HepG2 (cell line): ENCODE results near the gene GIMAP8. TPM values are rescaled to one million over a fixed set of nuclear protein-coding genes. Genes with fewer than 3 reads are reported as not detected.

ENCODE experiments used
- CREB1 ChIP-seq, 2 experiments: fragments of 450-650 bp in 1 of 2; IDR thresholded peaks; 2 replicates each; pipeline ENCODE4 v1.6.1; 2016 to 2017; ENCODE audit warnings: control low read depth in 1 of 2, mild to moderate bottlenecking in 1 of 2, missing compliant biosample characterization in 1 of 2, missing genetic modification characterization in 1 of 2
- DNMT3B ChIP-seq: conservative IDR thresholded peaks from 2 replicates; pipeline ENCODE4 v1.6.1; 2016; ENCODE audit warnings: missing biosample characterization, control low read depth
- ELF4 ChIP-seq: sonication (generic); formaldehyde crosslinking; IDR thresholded peaks from 2 replicates; pipeline ENCODE4 v1.5.0; 2020; ENCODE audit warnings: missing genetic modification reagents, mild to moderate bottlenecking, moderate library complexity, borderline replicate concordance
- HMG20B ChIP-seq: conservative IDR thresholded peaks from 2 replicates; pipeline ENCODE4 v1.6.1; 2016; ENCODE audit warnings: missing genetic modification reagents, missing compliant biosample characterization
- HOXA5 ChIP-seq: sonication (generic); formaldehyde crosslinking; IDR thresholded peaks from 2 replicates; pipeline ENCODE4 v1.4.0; 2020; ENCODE audit warnings: missing genetic modification reagents
- KAT7 ChIP-seq: IDR thresholded peaks from 2 replicates; pipeline ENCODE4 v1.6.1; 2018; ENCODE audit warnings: borderline replicate concordance, missing compliant biosample characterization
- SNAPC2 ChIP-seq: sonication (generic); formaldehyde crosslinking; IDR thresholded peaks from 2 replicates; pipeline ENCODE4 v1.8.1; 2022; ENCODE audit warnings: mild to moderate bottlenecking, missing genetic modification reagents
- SP2 ChIP-seq: sonication (generic); formaldehyde crosslinking; IDR thresholded peaks from 2 replicates; pipeline ENCODE4 v1.5.1; 2020; ENCODE audit warnings: mild to moderate bottlenecking, missing genetic modification reagents
- ZNF101 ChIP-seq: sonication (generic); formaldehyde crosslinking; IDR thresholded peaks from 2 replicates; pipeline ENCODE4 v1.4.0; 2020; ENCODE audit warnings: mild to moderate bottlenecking, low read depth, missing genetic modification reagents, borderline replicate concordance
- polyA plus RNA-seq, 8 experiments: library from polyadenylated mRNA; depleted of rRNA in 3 of 8; stranded (reverse) in 7 of 8; unstranded in 1 of 8; fragments of >200 nt; fragmentation: Illumina TruSeq in 4 of 8; extraction: Trizol in 4 of 8; gene quantifications; 2 replicates each; pipeline versions ENCODE4 v1.2.1 to v1.2.3, GENCODE V29; 2011 to 2016; ENCODE audit warnings: low read depth in 4 of 8, missing spikeins in 1 of 8, mixed read lengths in 1 of 8; ENCODE audit not compliant: insufficient read depth in 1 of 8
- total RNA-seq, 5 experiments: library from RNA; depleted of rRNA; stranded (reverse); fragments of >200 nt; fragmentation: Illumina TruSeq; extraction: Trizol; gene quantifications; 2 replicates each; pipeline ENCODE4 v1.2.3, GENCODE V29; 2016; ENCODE audit warnings: low read depth in 1 of 5
- TF ChIP-seq, protein P1 (sequence below): sonication (generic); formaldehyde crosslinking; IDR thresholded peaks from 2 replicates; pipeline ENCODE4 v1.4.0; 2020; ENCODE audit warnings: missing genetic modification reagents
- TF ChIP-seq, protein P2 (sequence below): sonication (generic); formaldehyde crosslinking; IDR thresholded peaks from 2 replicates; pipeline ENCODE4 v1.5.0; 2020; ENCODE audit warnings: mild to moderate bottlenecking, missing genetic modification reagents
- TF ChIP-seq, protein P3 (sequence below): IDR thresholded peaks from 2 replicates; pipeline ENCODE4 v1.6.1; 2012; ENCODE audit warnings: inconsistent platforms

The GIMAP8 gene
- total and polyA plus RNA-seq, 2 of the 13 experiments (the other 11 are each of a cell fraction or from before 2014, with no cell fraction given), result not detected

DNA sequence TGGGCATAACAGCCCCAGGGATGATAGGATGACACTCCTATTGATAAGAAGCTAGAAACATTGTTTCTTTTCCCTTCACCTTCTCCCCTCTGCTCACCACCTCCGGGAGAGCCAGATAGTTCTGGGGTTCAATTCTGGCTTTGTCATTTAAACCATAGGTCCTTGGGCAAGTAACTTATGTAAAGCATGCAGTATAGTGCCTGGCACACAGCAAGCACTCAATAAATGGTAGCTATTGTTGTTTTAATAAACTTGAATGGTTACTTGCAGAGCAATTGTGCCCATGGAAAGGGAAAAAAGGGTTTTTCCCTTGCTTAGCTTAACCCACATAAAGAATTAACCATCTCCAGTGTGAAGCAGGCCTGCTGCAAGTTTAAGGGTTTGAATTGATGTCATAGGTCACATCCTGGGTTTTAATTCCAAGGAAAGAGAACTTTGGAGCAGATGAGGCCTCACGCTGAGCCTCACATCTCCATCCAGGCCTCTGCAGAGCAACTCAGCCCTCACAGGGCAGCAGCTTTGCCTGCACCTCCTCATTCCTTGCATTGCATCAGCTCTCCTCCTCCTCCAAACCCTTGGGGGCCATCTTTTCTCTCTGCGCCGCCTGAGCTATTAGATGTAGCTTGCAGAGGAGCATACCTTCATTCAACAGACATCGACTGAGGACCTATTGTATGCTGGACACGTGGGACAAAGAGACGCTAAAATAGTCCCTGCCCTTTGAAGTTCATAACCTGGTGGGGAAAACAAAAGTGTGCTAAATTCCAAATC is 48.4 kb upstream of the GIMAP8 start (continued):
- TF ChIP-seq, protein P1, sequence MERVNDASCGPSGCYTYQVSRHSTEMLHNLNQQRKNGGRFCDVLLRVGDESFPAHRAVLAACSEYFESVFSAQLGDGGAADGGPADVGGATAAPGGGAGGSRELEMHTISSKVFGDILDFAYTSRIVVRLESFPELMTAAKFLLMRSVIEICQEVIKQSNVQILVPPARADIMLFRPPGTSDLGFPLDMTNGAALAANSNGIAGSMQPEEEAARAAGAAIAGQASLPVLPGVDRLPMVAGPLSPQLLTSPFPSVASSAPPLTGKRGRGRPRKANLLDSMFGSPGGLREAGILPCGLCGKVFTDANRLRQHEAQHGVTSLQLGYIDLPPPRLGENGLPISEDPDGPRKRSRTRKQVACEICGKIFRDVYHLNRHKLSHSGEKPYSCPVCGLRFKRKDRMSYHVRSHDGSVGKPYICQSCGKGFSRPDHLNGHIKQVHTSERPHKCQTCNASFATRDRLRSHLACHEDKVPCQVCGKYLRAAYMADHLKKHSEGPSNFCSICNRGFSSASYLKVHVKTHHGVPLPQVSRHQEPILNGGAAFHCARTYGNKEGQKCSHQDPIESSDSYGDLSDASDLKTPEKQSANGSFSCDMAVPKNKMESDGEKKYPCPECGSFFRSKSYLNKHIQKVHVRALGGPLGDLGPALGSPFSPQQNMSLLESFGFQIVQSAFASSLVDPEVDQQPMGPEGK (CRISPR knock-in tag), result no peak
- TF ChIP-seq, protein P2, sequence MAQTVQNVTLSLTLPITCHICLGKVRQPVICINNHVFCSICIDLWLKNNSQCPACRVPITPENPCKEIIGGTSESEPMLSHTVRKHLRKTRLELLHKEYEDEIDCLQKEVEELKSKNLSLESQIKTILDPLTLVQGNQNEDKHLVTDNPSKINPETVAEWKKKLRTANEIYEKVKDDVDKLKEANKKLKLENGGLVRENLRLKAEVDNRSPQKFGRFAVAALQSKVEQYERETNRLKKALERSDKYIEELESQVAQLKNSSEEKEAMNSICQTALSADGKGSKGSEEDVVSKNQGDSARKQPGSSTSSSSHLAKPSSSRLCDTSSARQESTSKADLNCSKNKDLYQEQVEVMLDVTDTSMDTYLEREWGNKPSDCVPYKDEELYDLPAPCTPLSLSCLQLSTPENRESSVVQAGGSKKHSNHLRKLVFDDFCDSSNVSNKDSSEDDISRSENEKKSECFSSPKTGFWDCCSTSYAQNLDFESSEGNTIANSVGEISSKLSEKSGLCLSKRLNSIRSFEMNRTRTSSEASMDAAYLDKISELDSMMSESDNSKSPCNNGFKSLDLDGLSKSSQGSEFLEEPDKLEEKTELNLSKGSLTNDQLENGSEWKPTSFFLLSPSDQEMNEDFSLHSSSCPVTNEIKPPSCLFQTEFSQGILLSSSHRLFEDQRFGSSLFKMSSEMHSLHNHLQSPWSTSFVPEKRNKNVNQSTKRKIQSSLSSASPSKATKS (CRISPR knock-in tag), result no peak
- TF ChIP-seq DNMT3B (CRISPR knock-in tag), result no peak
- TF ChIP-seq KAT7, result no peak
- no peak for TF ChIP-seq HMG20B (CRISPR knock-in tag)
- no peak for TF ChIP-seq HOXA5 (CRISPR knock-in tag)
- TF ChIP-seq SNAPC2 (CRISPR knock-in tag), result no peak
- TF ChIP-seq CREB1 (IDR thresholded peaks at IDR 0.05), result no peak
- no peak for TF ChIP-seq CREB1 (CRISPR knock-in tag; IDR thresholded peaks at IDR 0.05)
- no peak for TF ChIP-seq SP2 (CRISPR knock-in tag)
- TF ChIP-seq ZNF101 (CRISPR knock-in tag), result no peak
- TF ChIP-seq, protein P3, sequence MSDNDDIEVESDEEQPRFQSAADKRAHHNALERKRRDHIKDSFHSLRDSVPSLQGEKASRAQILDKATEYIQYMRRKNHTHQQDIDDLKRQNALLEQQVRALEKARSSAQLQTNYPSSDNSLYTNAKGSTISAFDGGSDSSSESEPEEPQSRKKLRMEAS, result peak; percentile 24
- TF ChIP-seq ELF4 (CRISPR knock-in tag), result no peak
